ENCODE data around the gene TRAPPC5. TPM values are rescaled to one million over a fixed set of nuclear protein-coding genes. Genes with fewer than 3 reads are reported as not detected.

Gene TRAPPC5
- total RNA-seq, 1 experiment from 2014 or later: 101 TPM

GRCh38 chr19:7701654-7702457 lies 21.2 kb downstream of the TRAPPC5 start, which contains the start of gene FCER2:
Gene FCER2, minus strand, starts transcription at chr19:7702131. Its CDS starts 2,371 bp downstream, at chr19:7699760.
- ATAC-seq: no peak
- BruUV-seq (replicated peaks): no TSS peak
- intact Hi-C loops (cut with micrococcal nuclease): no loop called here

More at GRCh38 chr19:7701654-7702457, 21.2 kb downstream of the TRAPPC5 start, which contains the start of gene FCER2:
- TF ChIP-seq REST (IDR thresholded peaks at IDR 0.05; ENCODE audit: low read depth) (no peak), JUND (IDR thresholded peaks at IDR 0.05) (no peak), POLR2A (IDR thresholded peaks at IDR 0.05; ENCODE audit: borderline replicate concordance, extremely low read depth, insufficient read depth, insufficient read length) (no peak), TCF7L2 (IDR thresholded peaks at IDR 0.05; ENCODE audit: borderline replicate concordance, extremely low read depth, insufficient read depth, insufficient read length) (peak; percentile 14)
- no peak for DNase-seq (ENCODE audit: low read depth, low spot score)
- no peak within 1 kb of the TSS for H2AFZ ChIP-seq (ENCODE audit: low read depth, low read length, poor library complexity, severe bottlenecking)
- ChIA-PET CTCF (interaction anchor here (0.6 to 1.3 kb wide), 2 partner anchors 21 to 134 kb away, joined by 3 read pairs; partner anchors contain the start of gene TRAPPC5), RAD21 (ENCODE audit: low non-redundant PET in 1 of 2, low total read pairs in 2 of 2, uncharacterized antibody in 2 of 2, unreplicated experiment in 2 of 2) (no interaction called here), POLR2A (no interaction called here)
- H4K20me1 ChIP-seq (ENCODE audit: insufficient read depth): no peaks in the 10 kb centered on the region
- no peak within 1 kb of the TSS for H3K4me3 ChIP-seq (replicated peaks in 1 of 2; ENCODE audit: low read depth in 1 of 2, low read length in 2 of 2)
- no peaks in the 10 kb centered on the region for H3K79me2 ChIP-seq (ENCODE audit: insufficient read depth, low read length)
- no peaks in the 10 kb centered on the region for H3K9me3 ChIP-seq (ENCODE audit: control insufficient read depth in 1 of 2, insufficient read depth in 1 of 2, low read depth in 1 of 2, low read length in 2 of 2)
- H3K36me3 ChIP-seq (ENCODE audit: control insufficient read depth in 1 of 2, insufficient read depth in 2 of 2, low read length in 2 of 2): no peaks in the 10 kb centered on the region
- no peak within 1 kb of the TSS for H3K27ac ChIP-seq (ENCODE audit: low read depth, low read length)
- no peak within 1 kb of the TSS for H3K9ac ChIP-seq (ENCODE audit: low read length)
- peaks cover 11% of the 10 kb centered on the region; the same call in 1 of the 2 replicates for H3K27me3 ChIP-seq (ENCODE audit: insufficient read depth, low read length)
- H3K4me1 ChIP-seq (ENCODE audit: control insufficient read depth in 1 of 2, insufficient read depth in 2 of 2, low read length in 2 of 2): no peaks in the 10 kb centered on the region
- no peak within 1 kb of the TSS for H3K4me2 ChIP-seq (ENCODE audit: low read length)
- H3K9me2 ChIP-seq (ENCODE audit: insufficient read depth): no peaks in the 10 kb centered on the region
